MM.1S (cell line): ENCODE measurements around the gene CEMIP2.

ENCODE experiments used
- DNase-seq: peaks from one replicate; pipeline ENCODE4 v3.0.0-alpha.2; 2015
- H2AFZ ChIP-seq: fragments of 300-600 bp; sonication (generic); 2 replicates; pipeline ENCODE4 v1.6.0; 2016; ENCODE audit warnings: antibody characterized with exemption, low read length
- H3F3A ChIP-seq: fragments of 300-600 bp; sonication (generic); 2 replicates; pipeline ENCODE4 v1.6.1; 2016; ENCODE audit warnings: mild to moderate bottlenecking, antibody characterized with exemption, low read length, moderate library complexity, mixed read lengths; ENCODE audit not compliant: insufficient read depth
- H3K27ac ChIP-seq: fragments of 300-600 bp; sonication (generic); 2 replicates; pipeline ENCODE4 v1.5.1; 2016; ENCODE audit warnings: mild to moderate bottlenecking, low read length
- H3K27me3 ChIP-seq: fragments of 300-600 bp; sonication (generic); replicated peaks from 2 replicates; pipeline ENCODE4 v1.6.0; 2016; ENCODE audit warnings: low read length; ENCODE audit not compliant: insufficient read depth
- H3K36me3 ChIP-seq: fragments of 300-600 bp; sonication (generic); replicated peaks from 2 replicates; pipeline ENCODE4 v1.6.1; 2016; ENCODE audit warnings: mild to moderate bottlenecking, low read length, mixed read lengths; ENCODE audit not compliant: insufficient read depth
- H3K4me1 ChIP-seq: fragments of 300-600 bp; sonication (generic); 2 replicates; pipeline ENCODE4 v1.6.1; 2016; ENCODE audit warnings: low read length, mixed read lengths
- H3K4me2 ChIP-seq: fragments of 300-600 bp; sonication (generic); 2 replicates; pipeline ENCODE4 v1.6.0; 2016; ENCODE audit warnings: low read depth, low read length
- H3K4me3 ChIP-seq: fragments of 300-600 bp; sonication (generic); 2 replicates; pipeline ENCODE4 v1.5.1; 2016; ENCODE audit warnings: low read length, mixed read lengths
- H3K79me2 ChIP-seq: fragments of 300-600 bp; sonication (generic); 2 replicates; pipeline ENCODE4 v1.6.1; 2016; ENCODE audit warnings: mixed run types, low read length, mixed read lengths
- H3K9ac ChIP-seq: fragments of 300-600 bp; sonication (generic); 2 replicates; pipeline ENCODE4 v1.6.1; 2016; ENCODE audit warnings: low read length, mixed read lengths
- H3K9me2 ChIP-seq: fragments of 300-600 bp; sonication (generic); replicated peaks from 2 replicates; pipeline ENCODE4 v1.6.1; 2016; ENCODE audit warnings: mild to moderate bottlenecking, low read length, mixed read lengths; ENCODE audit not compliant: insufficient read depth
- H3K9me3 ChIP-seq: fragments of 300-600 bp; sonication (generic); replicated peaks from 2 replicates; pipeline ENCODE4 v1.6.1; 2016; ENCODE audit warnings: mild to moderate bottlenecking, low read length, mixed read lengths; ENCODE audit not compliant: insufficient read depth
- H4K20me1 ChIP-seq: fragments of 300-600 bp; sonication (generic); 2 replicates; pipeline ENCODE4 v1.6.1; 2016; ENCODE audit warnings: mild to moderate bottlenecking, low read length, moderate library complexity, mixed read lengths; ENCODE audit not compliant: insufficient read depth
- CTCF ChIP-seq: fragments of 300-600 bp; sonication (generic); IDR thresholded peaks from 2 replicates; pipeline ENCODE4 v1.5.1; 2016; ENCODE audit warnings: antibody characterized with exemption, low read length, mixed read lengths
- EZH2 ChIP-seq: fragments of 300-600 bp; sonication (generic); optimal IDR thresholded peaks from 2 replicates; pipeline ENCODE3; 2017; ENCODE audit warnings: low read depth, mild to moderate bottlenecking, antibody characterized with exemption, low read length, mixed read lengths
- EZH2phosphoT487 ChIP-seq: fragments of 300-600 bp; sonication (generic); IDR thresholded peaks from 2 replicates; pipeline ENCODE4 v1.6.1; 2018; ENCODE audit warnings: antibody characterized with exemption, low read length

Gene CEMIP2

GRCh38 chr9:71671289-71671688 lies 97.0 kb downstream of the CEMIP2 start:
- no peak overlapping the region for H3K4me3 ChIP-seq
- H3K9ac ChIP-seq, result no peak overlapping the region
- DNase-seq, result no peak
- H3F3A ChIP-seq, result peaks cover 2% of the 10 kb centered on the region; the same call in 1 of the 2 replicates
- no peaks in the 10 kb centered on the region for H3K9me2 ChIP-seq
- no peak overlapping the region for H3K4me2 ChIP-seq
- H3K9me3 ChIP-seq, result no peaks in the 10 kb centered on the region
- TF ChIP-seq EZH2 (no peak), CTCF (no peak), EZH2phosphoT487 (no peak)
- H3K4me1 ChIP-seq, result peaks cover 11% of the 10 kb centered on the region
- no peaks in the 10 kb centered on the region for H3K36me3 ChIP-seq
- no peaks in the 10 kb centered on the region for H4K20me1 ChIP-seq
- H2AFZ ChIP-seq, result no peak overlapping the region
- H3K79me2 ChIP-seq, result no peaks in the 10 kb centered on the region
- H3K27me3 ChIP-seq, result no peaks in the 10 kb centered on the region
- H3K27ac ChIP-seq, result no peak overlapping the region

GRCh38 chr9:71670121-71670520 lies 98.2 kb downstream of the CEMIP2 start:
- Histone ChIP-seq H2AFZ (no peak overlapping the region), H3K27ac (no peak overlapping the region), H3K9me2 (no peaks in the 10 kb centered on the region), H3K9me3 (no peaks in the 10 kb centered on the region), H3K9ac (no peak overlapping the region), H3K79me2 (no peaks in the 10 kb centered on the region), H3K36me3 (no peaks in the 10 kb centered on the region), H3F3A (no peaks in the 10 kb centered on the region), H3K4me3 (no peak overlapping the region), H3K4me2 (no peak overlapping the region), H3K27me3 (no peaks in the 10 kb centered on the region), H3K4me1 (no peaks in the 10 kb centered on the region), H4K20me1 (no peaks in the 10 kb centered on the region)
- no peak for TF ChIP-seq EZH2phosphoT487
- TF ChIP-seq CTCF, result no peak
- no peak for TF ChIP-seq EZH2
- DNase-seq, result no peak

GRCh38 chr9:71669284-71669995 lies 98.9 kb downstream of the CEMIP2 start:
- H2AFZ ChIP-seq, result no peak overlapping the region
- H3K36me3 ChIP-seq, result no peaks in the 10 kb centered on the region
- H3K79me2 ChIP-seq, result no peaks in the 10 kb centered on the region
- no peak for DNase-seq
- TF ChIP-seq EZH2 (no peak), EZH2phosphoT487 (no peak), CTCF (no peak)
- no peaks in the 10 kb centered on the region for H3F3A ChIP-seq
- H3K4me3 ChIP-seq, result no peak overlapping the region
- no peak overlapping the region for H3K27ac ChIP-seq
- no peaks in the 10 kb centered on the region for H3K4me1 ChIP-seq
- H3K9me3 ChIP-seq, result no peaks in the 10 kb centered on the region
- no peaks in the 10 kb centered on the region for H3K27me3 ChIP-seq
- H3K4me2 ChIP-seq, result no peak overlapping the region
- H3K9me2 ChIP-seq, result no peaks in the 10 kb centered on the region
- no peak overlapping the region for H3K9ac ChIP-seq
- H4K20me1 ChIP-seq, result no peaks in the 10 kb centered on the region
